SK-N-SH (cell line): Measurements from ENCODE around the gene SPATA33.

ENCODE experiments used
- CTCF ChIP-seq: fragments of 200-600 bp; sonication (generic); IDR thresholded peaks from 2 replicates; pipeline ENCODE4 v1.6.1; 2017; ENCODE audit warnings: antibody characterized with exemption, mild to moderate bottlenecking, moderate library complexity
- EP300 ChIP-seq, 2 experiments: IDR thresholded peaks; 2 replicates each; pipeline versions ENCODE4 v1.4.0 to v1.6.1; 2012; ENCODE audit warnings: borderline replicate concordance in 1 of 2, low read depth in 1 of 2, low read length in 1 of 2
- GABPA ChIP-seq: IDR thresholded peaks from 2 replicates; pipeline ENCODE4 v1.4.0; 2012; ENCODE audit warnings: low read depth, mild to moderate bottlenecking
- MAX ChIP-seq: IDR thresholded peaks from 2 replicates; pipeline ENCODE4 v1.4.0; 2012; ENCODE audit warnings: low read depth
- PBX3 ChIP-seq: IDR thresholded peaks from 2 replicates; pipeline ENCODE4; 2012
- RAD21 ChIP-seq: IDR thresholded peaks from 2 replicates; pipeline ENCODE4 v1.6.1; 2012; ENCODE audit warnings: mild to moderate bottlenecking, low read length
- RCOR1 ChIP-seq: fragments of 150-350 bp; IDR thresholded peaks from 2 replicates; pipeline ENCODE4 v1.6.1; 2017; ENCODE audit warnings: antibody characterized with exemption, low read length
- YY1 ChIP-seq: IDR thresholded peaks from 2 replicates; pipeline ENCODE4 v1.4.0; 2012; ENCODE audit warnings: low read depth, mild to moderate bottlenecking
- ZBTB33 ChIP-seq: IDR thresholded peaks from 2 replicates; pipeline ENCODE4 v1.4.0; 2012; ENCODE audit warnings: low read depth, borderline replicate concordance

- TF ChIP-seq PBX3 (no peak), CTCF (no peak), GABPA (no peak), YY1 (no peak), RCOR1 (no peak), RAD21 (no peak), MAX (no peak), EP300 (IDR thresholded peaks at IDR 0.05; ENCODE audit: borderline replicate concordance in 1 of 2, low read depth in 1 of 2, low read length in 1 of 2) (no peak), ZBTB33 (no peak)
These were observed 21.0 kb upstream of the SPATA33 start for GRCh38 chr16:89636663-89637062.
